Natural killer cell (primary cell): ENCODE data around the gene DENND1B. TPM values are rescaled to one million over a fixed set of nuclear protein-coding genes. Genes with fewer than 3 reads are reported as not detected.

ENCODE experiments used
- ATAC-seq, 3 donors: fragments of 150-1000 bp in 2 of 3; fragments of 200-7000 bp in 1 of 3; cut with Tn5 transposase; 1 replicate in 1 of 3; 2 replicates in 2 of 3; pipeline ENCODE4 v1.10.0; 2021; ENCODE audit warnings: mild to moderate bottlenecking in 2 of 3, moderate library complexity in 2 of 3
- DNase-seq, 2 donors: peaks; one replicate each; pipeline versions ENCODE4 v3.0.0 to v3.0.0-alpha.2; 2013 to 2021; ENCODE audit warnings: mixed read lengths in 1 of 2
- H3K27ac ChIP-seq: one replicate; pipeline ENCODE4 v1.5.1; 2013; ENCODE audit warnings: mild to moderate bottlenecking, low read length
- H3K27me3 ChIP-seq: one replicate; pipeline ENCODE4 v1.6.1; 2013; ENCODE audit warnings: low read length; ENCODE audit not compliant: control insufficient read depth, insufficient read depth
- H3K36me3 ChIP-seq: one replicate; pipeline ENCODE4 v1.6.1; 2013; ENCODE audit warnings: low read length; ENCODE audit not compliant: control insufficient read depth, insufficient read depth
- H3K4me1 ChIP-seq: one replicate; pipeline ENCODE4 v1.6.1; 2013; ENCODE audit warnings: low read length; ENCODE audit not compliant: control insufficient read depth, insufficient read depth
- H3K4me3 ChIP-seq: one replicate; pipeline ENCODE4 v1.5.1; 2013; ENCODE audit warnings: low read length
- H3K9me3 ChIP-seq: one replicate; pipeline ENCODE4 v1.6.1; 2013; ENCODE audit warnings: low read length; ENCODE audit not compliant: control insufficient read depth, insufficient read depth
- H3K27ac Mint-ChIP-seq, 2 donors: one replicate each; pipeline ENCODE4 v1.8.0; 2022; ENCODE audit warnings: mild to moderate bottlenecking in 2 of 2, mixed read lengths in 2 of 2, moderate library complexity in 1 of 2
- H3K27me3 Mint-ChIP-seq, 2 donors: one replicate each; pipeline ENCODE4 v1.8.0; 2022; ENCODE audit warnings: low read depth in 2 of 2, mixed read lengths in 2 of 2
- H3K36me3 Mint-ChIP-seq: one replicate; pipeline ENCODE4 v1.8.0; 2022; ENCODE audit warnings: mixed read lengths
- H3K4me1 Mint-ChIP-seq, 2 donors: one replicate each; pipeline ENCODE4 v1.8.0; 2022; ENCODE audit warnings: mixed read lengths in 2 of 2
- H3K4me3 Mint-ChIP-seq: one replicate; pipeline ENCODE4 v1.8.0; 2022; ENCODE audit warnings: mild to moderate bottlenecking, moderate library complexity, mixed read lengths
- H3K9me3 Mint-ChIP-seq, 2 donors: one replicate each; pipeline ENCODE4 v1.8.0; 2022; ENCODE audit warnings: mixed read lengths in 2 of 2
- WGBS: methylation state at CpG from one replicate; pipeline ENCODE4 v1.1.7; 2013; ENCODE audit warnings: missing lambda C conversion rate; ENCODE audit not compliant: insufficient coverage; 5-methylcytosine and 5-hydroxymethylcytosine counted together
- intact Hi-C: fragments of 100-400 bp; cut with micrococcal nuclease; formaldehyde crosslinking; loops from one replicate; pipeline ENCODE4 v1.14.2; 2022
- total RNA-seq, 4 donors: library from RNA; stranded (reverse); fragments of 120-200 nt in 1 of 4; gene quantifications; one replicate each; pipeline versions ENCODE4 v1.2.3 to v1.2.4, GENCODE V29; 2013 to 2022
- TF ChIP-seq, protein P1 (sequence below): fragments of 200-600 bp; IDR thresholded peaks from one replicate; pipeline ENCODE4 v1.8.0; 2022; ENCODE audit warnings: antibody characterized with exemption

Gene DENND1B
- total RNA-seq, 3 donors from 2014 or later (not counting 1 experiment from before 2014, with no cell fraction given) = 35.4 to 62.5 (median 37.5) TPM

DNA sequence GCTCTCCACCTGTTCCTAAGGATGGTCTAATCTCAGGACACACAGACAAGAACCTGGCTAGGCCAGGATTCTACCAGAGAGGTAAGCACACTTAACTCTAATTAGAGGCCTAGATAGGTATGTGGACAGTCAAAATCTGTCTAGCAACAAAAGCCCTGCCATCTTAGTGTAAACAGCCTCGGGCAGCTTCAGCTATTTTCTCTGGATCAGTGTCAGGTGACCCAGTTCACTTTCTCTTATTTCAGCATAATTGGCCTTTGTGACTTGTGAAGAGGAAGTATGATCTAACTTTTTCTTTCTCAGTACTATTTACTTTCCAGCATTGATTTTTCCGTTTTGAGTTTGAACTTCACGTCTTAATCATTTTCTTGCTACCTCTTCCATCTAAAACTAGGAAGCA is 289.5 kb downstream of the DENND1B start:
- H3K36me3 Mint-ChIP-seq = no peaks in the 10 kb centered on the region
- no peaks in the 10 kb centered on the region for H3K36me3 ChIP-seq
- H3K4me3 ChIP-seq = no peak overlapping the region
- no peaks in the 10 kb centered on the region for H3K27me3 ChIP-seq
- DNase-seq = no peak
- H3K9me3 ChIP-seq = no peaks in the 10 kb centered on the region
- H3K27ac ChIP-seq = no peak overlapping the region
- peaks cover 3% of the 10 kb centered on the region for H3K4me1 ChIP-seq
- H3K9me3 Mint-ChIP-seq = no peaks in the 10 kb centered on the region
- H3K27me3 Mint-ChIP-seq = peaks cover 0 to 3% of the 10 kb centered on the region in 2 donors
- TF ChIP-seq, protein P1, sequence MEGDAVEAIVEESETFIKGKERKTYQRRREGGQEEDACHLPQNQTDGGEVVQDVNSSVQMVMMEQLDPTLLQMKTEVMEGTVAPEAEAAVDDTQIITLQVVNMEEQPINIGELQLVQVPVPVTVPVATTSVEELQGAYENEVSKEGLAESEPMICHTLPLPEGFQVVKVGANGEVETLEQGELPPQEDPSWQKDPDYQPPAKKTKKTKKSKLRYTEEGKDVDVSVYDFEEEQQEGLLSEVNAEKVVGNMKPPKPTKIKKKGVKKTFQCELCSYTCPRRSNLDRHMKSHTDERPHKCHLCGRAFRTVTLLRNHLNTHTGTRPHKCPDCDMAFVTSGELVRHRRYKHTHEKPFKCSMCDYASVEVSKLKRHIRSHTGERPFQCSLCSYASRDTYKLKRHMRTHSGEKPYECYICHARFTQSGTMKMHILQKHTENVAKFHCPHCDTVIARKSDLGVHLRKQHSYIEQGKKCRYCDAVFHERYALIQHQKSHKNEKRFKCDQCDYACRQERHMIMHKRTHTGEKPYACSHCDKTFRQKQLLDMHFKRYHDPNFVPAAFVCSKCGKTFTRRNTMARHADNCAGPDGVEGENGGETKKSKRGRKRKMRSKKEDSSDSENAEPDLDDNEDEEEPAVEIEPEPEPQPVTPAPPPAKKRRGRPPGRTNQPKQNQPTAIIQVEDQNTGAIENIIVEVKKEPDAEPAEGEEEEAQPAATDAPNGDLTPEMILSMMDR = no peak
- ATAC-seq = no peak
- intact Hi-C loops = no loop called here
- no peak overlapping the region for H3K4me3 Mint-ChIP-seq
- peaks cover 14% of the 10 kb centered on the region in 2 donors for H3K4me1 Mint-ChIP-seq
- 37% methylated on average over 3 of the region's 3 CpGs for WGBS
- no peak overlapping the region for H3K27ac Mint-ChIP-seq

DNA sequence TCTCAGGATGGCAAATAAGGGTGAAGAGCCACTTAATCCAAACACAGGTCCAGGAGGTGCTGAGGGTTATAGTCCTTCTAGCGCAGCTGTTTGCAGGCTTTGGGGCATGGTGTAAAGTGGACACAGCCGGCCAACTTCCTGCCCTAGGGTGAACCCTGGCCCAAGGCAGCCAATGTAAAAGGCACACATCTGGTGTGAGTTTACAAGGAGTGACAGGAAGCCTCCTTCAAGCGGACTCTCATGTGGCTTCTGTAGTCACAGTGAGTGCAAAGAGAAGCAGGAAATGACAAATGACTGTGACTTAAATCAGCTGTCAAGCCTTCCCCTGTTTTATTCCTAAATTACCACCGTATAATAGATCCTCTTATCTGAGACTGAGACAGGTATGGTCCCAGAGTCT is 294.2 kb downstream of the DENND1B start:
- TF ChIP-seq, protein P1 = no peak
- Histone ChIP-seq H3K36me3 (no peaks in the 10 kb centered on the region), H3K27me3 (no peaks in the 10 kb centered on the region), H3K4me1 (peaks cover 6% of the 10 kb centered on the region), H3K4me3 (no peak overlapping the region), H3K9me3 (no peaks in the 10 kb centered on the region), H3K27ac (peak overlapping the region; percentile 9)
- Mint-ChIP-seq H3K9me3 (no peaks in the 10 kb centered on the region), H3K27ac (peak overlapping the region; percentile 39 to 77), H3K27me3 (peaks cover 0 to 6% of the 10 kb centered on the region in 2 donors), H3K4me3 (no peak overlapping the region), H3K36me3 (no peaks in the 10 kb centered on the region), H3K4me1 (peaks cover 18% of the 10 kb centered on the region in 2 donors)
- ATAC-seq (peak; percentile 92 to 98 (median 97)), DNase-seq (peak; percentile 29 to 39)
- intact Hi-C loops = no loop called here
- WGBS = 13% methylated on average over 3 of the region's 4 CpGs

DNA sequence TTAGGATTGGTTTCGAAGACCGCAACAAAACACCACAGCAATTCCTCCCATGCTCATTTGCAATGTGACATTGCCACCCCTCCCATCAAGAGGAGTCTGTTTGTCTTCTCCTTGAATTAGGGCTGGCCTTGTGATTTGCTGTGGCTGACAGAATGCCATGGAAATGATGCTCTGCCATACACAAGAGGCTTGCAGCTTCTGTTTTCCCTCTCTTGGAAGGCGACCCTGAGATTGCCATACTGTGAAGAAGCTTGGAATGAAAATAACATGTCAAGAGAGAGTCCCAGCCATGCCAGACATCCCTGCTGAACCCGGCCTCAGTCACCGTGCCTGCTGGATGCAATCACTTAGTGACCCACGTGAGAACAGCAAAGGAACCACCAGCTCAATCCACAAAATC is 294.8 kb downstream of the DENND1B start:
- ATAC-seq (no peak), DNase-seq (no peak)
- no peak overlapping the region for H3K4me3 ChIP-seq
- no peaks in the 10 kb centered on the region for H3K36me3 ChIP-seq
- H3K9me3 ChIP-seq = no peaks in the 10 kb centered on the region
- TF ChIP-seq, protein P1 = no peak
- Mint-ChIP-seq H3K9me3 (no peaks in the 10 kb centered on the region), H3K27me3 (peaks cover 0 to 6% of the 10 kb centered on the region in 2 donors), H3K36me3 (no peaks in the 10 kb centered on the region), H3K4me1 (peaks cover 18% of the 10 kb centered on the region in 2 donors), H3K4me3 (no peak overlapping the region), H3K27ac (peak overlapping the region in 1 of 2 donors; percentile 77)
- H3K4me1 ChIP-seq = peaks cover 6% of the 10 kb centered on the region
- intact Hi-C loops = no loop called here
- no peak overlapping the region for H3K27ac ChIP-seq
- 92% methylated on average over 6 of the region's 6 CpGs for WGBS
- no peaks in the 10 kb centered on the region for H3K27me3 ChIP-seq

DNA sequence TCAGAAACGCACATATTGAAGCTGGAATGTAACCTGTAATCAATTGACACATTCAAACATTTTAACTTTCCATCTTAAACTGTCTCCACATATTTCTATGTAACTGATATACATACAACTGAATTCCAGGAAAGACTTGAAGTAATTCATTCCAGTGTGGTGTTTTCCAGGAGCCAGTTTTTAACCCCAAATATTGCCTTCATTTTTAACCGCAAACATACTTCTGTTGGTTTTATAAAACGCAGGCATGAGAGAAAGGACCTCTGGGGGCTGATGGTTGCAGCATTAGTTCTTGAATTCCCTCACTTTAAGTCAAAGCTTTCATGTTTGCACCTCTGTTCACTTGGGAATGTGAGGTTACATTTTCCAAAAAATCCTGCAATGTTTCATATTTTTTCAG is 303.1 kb downstream of the DENND1B start:
- intact Hi-C loops = no loop called here
- H3K4me3 ChIP-seq = no peak overlapping the region
- no peaks in the 10 kb centered on the region for H3K36me3 ChIP-seq
- Mint-ChIP-seq H3K4me1 (peaks cover 0 to 10% of the 10 kb centered on the region in 2 donors), H3K36me3 (no peaks in the 10 kb centered on the region), H3K4me3 (no peak overlapping the region), H3K27me3 (peaks cover 0 to 7% of the 10 kb centered on the region in 2 donors), H3K27ac (no peak overlapping the region), H3K9me3 (no peaks in the 10 kb centered on the region)
- H3K27ac ChIP-seq = no peak overlapping the region
- no peaks in the 10 kb centered on the region for H3K4me1 ChIP-seq
- 86% methylated on average over 3 of the region's 3 CpGs for WGBS
- H3K9me3 ChIP-seq = no peaks in the 10 kb centered on the region
- no peaks in the 10 kb centered on the region for H3K27me3 ChIP-seq
- ATAC-seq = no peak
- TF ChIP-seq, protein P1 = no peak
- DNase-seq = no peak
